ENCODE results near the gene MTX2. TPM values are rescaled to one million over a fixed set of nuclear protein-coding genes. Genes with fewer than 3 reads are reported as not detected.

Gene MTX2
- total RNA-seq, 2 donors from 2014 or later = 14.1 to 14.2 TPM

GRCh38 chr2:176321916-176322315 lies 52.7 kb downstream of the MTX2 start:
- H3K4me3 ChIP-seq = no peak overlapping the region
- DNase-seq (ENCODE audit: low spot score) (no peak), ATAC-seq (ENCODE audit: insufficient number of reproducible peaks, low FRiP score, low read depth) (no peak)
- H3K27ac ChIP-seq = no peak overlapping the region
- no peaks in the 10 kb centered on the region for H3K27me3 ChIP-seq (replicated peaks; ENCODE audit: insufficient read depth)
- peaks cover 0 to 5% of the 10 kb centered on the region in 2 donors for H3K4me1 ChIP-seq (ENCODE audit: control insufficient read depth in 1 of 2, low read depth in 2 of 2)
- H3K9me3 ChIP-seq = no peaks in the 10 kb centered on the region
- TF ChIP-seq CTCF (IDR thresholded peaks at IDR 0.05) = no peak
- no peaks in the 10 kb centered on the region for H3K36me3 ChIP-seq

GRCh38 chr2:176324862-176325261 lies 55.6 kb downstream of the MTX2 start:
- no peak for TF ChIP-seq CTCF (IDR thresholded peaks at IDR 0.05)
- peaks cover 0 to 3% of the 10 kb centered on the region in 2 donors for H3K4me1 ChIP-seq (ENCODE audit: control insufficient read depth in 1 of 2, low read depth in 2 of 2)
- no peaks in the 10 kb centered on the region for H3K27me3 ChIP-seq (replicated peaks; ENCODE audit: insufficient read depth)
- no peaks in the 10 kb centered on the region for H3K36me3 ChIP-seq
- DNase-seq (ENCODE audit: low spot score) (no peak), ATAC-seq (ENCODE audit: insufficient number of reproducible peaks, low FRiP score, low read depth) (no peak)
- H3K4me3 ChIP-seq = no peak overlapping the region
- no peak overlapping the region for H3K27ac ChIP-seq
- no peaks in the 10 kb centered on the region for H3K9me3 ChIP-seq

GRCh38 chr2:176325732-176326131 lies 56.5 kb downstream of the MTX2 start:
- TF ChIP-seq CTCF (IDR thresholded peaks at IDR 0.05) = no peak
- no peak for ATAC-seq (ENCODE audit: insufficient number of reproducible peaks, low FRiP score, low read depth)
- no peaks in the 10 kb centered on the region for H3K27me3 ChIP-seq (replicated peaks; ENCODE audit: insufficient read depth)

GRCh38 chr2:176328149-176328548 lies 58.9 kb downstream of the MTX2 start:
- no peaks in the 10 kb centered on the region for H3K27me3 ChIP-seq (replicated peaks; ENCODE audit: insufficient read depth)
- no peak overlapping the region for H3K4me3 ChIP-seq
- DNase-seq (ENCODE audit: low spot score) (no peak), ATAC-seq (ENCODE audit: insufficient number of reproducible peaks, low FRiP score, low read depth) (no peak)
- TF ChIP-seq CTCF (IDR thresholded peaks at IDR 0.05) = no peak
- no peak overlapping the region for H3K27ac ChIP-seq
- peaks cover 5 to 13% of the 10 kb centered on the region in 2 donors for H3K4me1 ChIP-seq (ENCODE audit: control insufficient read depth in 1 of 2, low read depth in 2 of 2)
- H3K9me3 ChIP-seq = no peaks in the 10 kb centered on the region
- no peaks in the 10 kb centered on the region for H3K36me3 ChIP-seq

More at GRCh38 chr2:176325732-176326131, 56.5 kb downstream of the MTX2 start:
- H3K4me1 ChIP-seq (ENCODE audit: control insufficient read depth in 1 of 2, low read depth in 2 of 2) = peaks cover 0 to 3% of the 10 kb centered on the region in 2 donors
- no peak overlapping the region for H3K4me3 ChIP-seq
- H3K36me3 ChIP-seq = no peaks in the 10 kb centered on the region
- DNase-seq (ENCODE audit: low spot score) = no peak
- no peaks in the 10 kb centered on the region for H3K9me3 ChIP-seq
- no peak overlapping the region for H3K27ac ChIP-seq

- H3K9me3 ChIP-seq = no peaks in the 10 kb centered on the region
- peaks cover 5 to 13% of the 10 kb centered on the region in 2 donors for H3K4me1 ChIP-seq (ENCODE audit: control insufficient read depth in 1 of 2, low read depth in 2 of 2)
- TF ChIP-seq CTCF (IDR thresholded peaks at IDR 0.05) = no peak
- no peak overlapping the region for H3K4me3 ChIP-seq
- H3K36me3 ChIP-seq = no peaks in the 10 kb centered on the region
- H3K27ac ChIP-seq = no peak overlapping the region
- no peaks in the 10 kb centered on the region for H3K27me3 ChIP-seq (replicated peaks; ENCODE audit: insufficient read depth)
- DNase-seq (ENCODE audit: low spot score) = no peak
- no peak for ATAC-seq (ENCODE audit: insufficient number of reproducible peaks, low FRiP score, low read depth)
These were observed 61.4 kb downstream of the MTX2 start for GRCh38 chr2:176330612-176331011.
